Loucy (cell line): ENCODE data around the gene TMEM45A.

Source experiments
- H2AFZ ChIP-seq: fragments of 200-600 bp; sonication (generic); 2 replicates; pipeline ENCODE4 v1.6.0; 2016; ENCODE audit warnings: antibody characterized with exemption, mild to moderate bottlenecking, low read length, moderate library complexity
- H3F3A ChIP-seq: fragments of 200-600 bp; 2 replicates; pipeline ENCODE4 v1.6.0; 2016; ENCODE audit warnings: antibody characterized with exemption, low read depth, mild to moderate bottlenecking
- H3K27me3 ChIP-seq: fragments of 200-600 bp; sonication (generic); 2 replicates; pipeline ENCODE4 v1.6.1; 2014; ENCODE audit warnings: low read length, mild to moderate bottlenecking; ENCODE audit not compliant: insufficient read depth, poor library complexity, severe bottlenecking
- H3K36me3 ChIP-seq: fragments of 200-600 bp; sonication (generic); 2 replicates; pipeline ENCODE4 v1.6.1; 2016; ENCODE audit warnings: low read length; ENCODE audit not compliant: insufficient read depth
- H3K4me1 ChIP-seq: fragments of 200-600 bp; sonication (generic); 2 replicates; pipeline ENCODE4 v1.5.1; 2014; ENCODE audit warnings: low read length, mild to moderate bottlenecking; ENCODE audit not compliant: insufficient read depth, poor library complexity, severe bottlenecking
- H3K4me2 ChIP-seq: fragments of 200-600 bp; sonication (generic); 2 replicates; pipeline ENCODE4 v1.6.0; 2014; ENCODE audit warnings: antibody characterized with exemption, low read length, low read depth, mild to moderate bottlenecking; ENCODE audit not compliant: poor library complexity, severe bottlenecking
- H3K4me3 ChIP-seq: fragments of 200-600 bp; sonication (generic); 2 replicates; pipeline ENCODE4 v1.5.1; 2014; ENCODE audit warnings: low read length, mild to moderate bottlenecking, mixed read lengths; ENCODE audit not compliant: poor library complexity, severe bottlenecking
- H3K79me2 ChIP-seq: fragments of 200-600 bp; sonication (generic); 2 replicates; pipeline ENCODE4 v1.6.1; 2014; ENCODE audit warnings: low read length; ENCODE audit not compliant: insufficient read depth
- H3K9ac ChIP-seq: fragments of 200-600 bp; sonication (generic); 2 replicates; pipeline ENCODE4 v1.6.0; 2014; ENCODE audit warnings: mild to moderate bottlenecking, low read depth, low read length, moderate library complexity; ENCODE audit not compliant: poor library complexity, severe bottlenecking
- H3K9me2 ChIP-seq: fragments of 200-600 bp; sonication (generic); replicated peaks from 2 replicates; pipeline ENCODE4 v1.6.1; 2016; ENCODE audit warnings: low read depth, low read length, mixed read lengths
- H3K9me3 ChIP-seq: fragments of 200-600 bp; sonication (generic); 2 replicates; pipeline ENCODE4 v1.6.1; 2014; ENCODE audit warnings: mild to moderate bottlenecking, antibody characterized with exemption, low read length, low read depth; ENCODE audit not compliant: insufficient read depth
- H4K20me1 ChIP-seq: fragments of 200-600 bp; sonication (generic); 2 replicates; pipeline ENCODE4 v1.6.0; 2014; ENCODE audit warnings: antibody characterized with exemption, low read length, mild to moderate bottlenecking; ENCODE audit not compliant: insufficient read depth, poor library complexity, severe bottlenecking
- EZH2phosphoT487 ChIP-seq: fragments of 200-600 bp; IDR thresholded peaks from 2 replicates; pipeline ENCODE4 v1.6.1; 2018; ENCODE audit warnings: antibody characterized with exemption, mild to moderate bottlenecking, moderate library complexity, borderline replicate concordance
- TF ChIP-seq, protein P1 (sequence below): fragments of 200-600 bp; sonication (generic); conservative IDR thresholded peaks from 2 replicates; pipeline ENCODE4 v1.5.1; 2014; ENCODE audit warnings: mild to moderate bottlenecking, antibody characterized with exemption, low read length

TMEM45A gene

DNA sequence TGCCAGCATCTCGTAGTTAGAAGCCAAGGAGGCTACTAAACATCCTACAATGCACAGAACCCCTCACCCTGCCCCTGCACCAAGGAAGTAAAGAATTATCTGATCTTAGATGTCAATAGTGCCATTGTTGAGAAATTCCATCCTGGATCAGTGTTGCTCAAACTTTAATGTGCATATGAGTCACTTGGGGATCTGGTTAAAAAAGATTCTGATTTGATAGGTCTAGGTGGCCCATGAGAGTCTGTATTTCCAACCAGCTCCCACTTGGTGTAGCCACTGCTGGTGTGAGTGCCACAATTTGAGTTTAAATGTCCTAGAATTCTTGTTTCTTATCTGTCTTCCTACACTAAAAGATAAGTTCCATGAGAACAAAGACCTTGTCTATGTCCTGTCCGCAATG, 43.7 kb downstream of the TMEM45A start:
- Histone ChIP-seq H3K9me3 (no peaks in the 10 kb centered on the region), H3K4me1 (no peaks in the 10 kb centered on the region), H3K36me3 (no peaks in the 10 kb centered on the region), H3K4me3 (no peak overlapping the region), H3F3A (no peaks in the 10 kb centered on the region), H3K27me3 (no peaks in the 10 kb centered on the region), H4K20me1 (no peaks in the 10 kb centered on the region), H3K79me2 (no peaks in the 10 kb centered on the region), H2AFZ (no peak overlapping the region), H3K4me2 (no peak overlapping the region), H3K9me2 (0 out of 2 replicates have a peak, but pooled peaks cover 4% of the 10 kb centered on the region), H3K9ac (no peak overlapping the region)
- TF ChIP-seq EZH2phosphoT487 = no peak
- TF ChIP-seq, protein P1, sequence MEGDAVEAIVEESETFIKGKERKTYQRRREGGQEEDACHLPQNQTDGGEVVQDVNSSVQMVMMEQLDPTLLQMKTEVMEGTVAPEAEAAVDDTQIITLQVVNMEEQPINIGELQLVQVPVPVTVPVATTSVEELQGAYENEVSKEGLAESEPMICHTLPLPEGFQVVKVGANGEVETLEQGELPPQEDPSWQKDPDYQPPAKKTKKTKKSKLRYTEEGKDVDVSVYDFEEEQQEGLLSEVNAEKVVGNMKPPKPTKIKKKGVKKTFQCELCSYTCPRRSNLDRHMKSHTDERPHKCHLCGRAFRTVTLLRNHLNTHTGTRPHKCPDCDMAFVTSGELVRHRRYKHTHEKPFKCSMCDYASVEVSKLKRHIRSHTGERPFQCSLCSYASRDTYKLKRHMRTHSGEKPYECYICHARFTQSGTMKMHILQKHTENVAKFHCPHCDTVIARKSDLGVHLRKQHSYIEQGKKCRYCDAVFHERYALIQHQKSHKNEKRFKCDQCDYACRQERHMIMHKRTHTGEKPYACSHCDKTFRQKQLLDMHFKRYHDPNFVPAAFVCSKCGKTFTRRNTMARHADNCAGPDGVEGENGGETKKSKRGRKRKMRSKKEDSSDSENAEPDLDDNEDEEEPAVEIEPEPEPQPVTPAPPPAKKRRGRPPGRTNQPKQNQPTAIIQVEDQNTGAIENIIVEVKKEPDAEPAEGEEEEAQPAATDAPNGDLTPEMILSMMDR = no peak

DNA sequence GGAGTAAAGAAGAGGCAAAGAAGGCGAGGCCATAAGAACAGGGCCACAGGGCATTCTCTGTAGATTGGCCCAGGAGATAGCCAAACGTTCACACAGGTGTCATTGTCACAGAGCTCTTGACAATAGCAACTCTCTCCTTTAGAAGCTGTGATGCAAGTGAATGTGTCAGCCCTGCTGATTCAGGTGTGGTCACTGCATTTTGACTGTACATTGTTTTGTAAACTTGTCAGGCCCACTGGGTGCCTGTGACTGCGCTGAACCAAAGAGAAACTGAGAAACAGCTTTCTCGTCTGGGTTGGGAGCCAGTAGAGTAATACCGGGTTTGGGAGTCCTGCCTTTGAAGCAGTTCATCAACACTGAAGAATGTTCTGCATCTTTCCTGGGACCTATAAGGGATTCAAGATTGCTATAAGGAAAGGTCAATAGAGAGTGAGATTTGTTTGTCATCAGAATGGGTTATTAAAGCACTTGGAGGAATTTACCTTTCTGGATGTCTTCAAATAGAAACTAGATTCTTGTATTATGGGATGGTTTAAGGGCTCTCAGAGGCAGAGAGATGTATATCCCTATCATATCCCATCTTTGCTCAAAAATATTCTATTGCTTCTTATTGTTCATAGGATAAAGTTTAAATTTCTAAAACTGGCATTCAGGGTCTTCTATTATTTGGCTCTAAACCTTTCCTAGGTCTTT, 45.4 kb downstream of the TMEM45A start:
- no peaks in the 10 kb centered on the region for H3K36me3 ChIP-seq
- H3K9me2 ChIP-seq = 0 out of 2 replicates have a peak, but pooled peaks cover 4% of the 10 kb centered on the region
- H4K20me1 ChIP-seq = no peaks in the 10 kb centered on the region
- no peak overlapping the region for H2AFZ ChIP-seq
- no peak overlapping the region for H3K4me3 ChIP-seq
- H3F3A ChIP-seq = no peaks in the 10 kb centered on the region
- H3K79me2 ChIP-seq = no peaks in the 10 kb centered on the region
- no peaks in the 10 kb centered on the region for H3K9me3 ChIP-seq
- no peak overlapping the region for H3K4me2 ChIP-seq
- H3K27me3 ChIP-seq = no peaks in the 10 kb centered on the region
- H3K9ac ChIP-seq = no peak overlapping the region
- TF ChIP-seq EZH2phosphoT487 = no peak
- TF ChIP-seq, protein P1 = no peak
- H3K4me1 ChIP-seq = no peaks in the 10 kb centered on the region

DNA sequence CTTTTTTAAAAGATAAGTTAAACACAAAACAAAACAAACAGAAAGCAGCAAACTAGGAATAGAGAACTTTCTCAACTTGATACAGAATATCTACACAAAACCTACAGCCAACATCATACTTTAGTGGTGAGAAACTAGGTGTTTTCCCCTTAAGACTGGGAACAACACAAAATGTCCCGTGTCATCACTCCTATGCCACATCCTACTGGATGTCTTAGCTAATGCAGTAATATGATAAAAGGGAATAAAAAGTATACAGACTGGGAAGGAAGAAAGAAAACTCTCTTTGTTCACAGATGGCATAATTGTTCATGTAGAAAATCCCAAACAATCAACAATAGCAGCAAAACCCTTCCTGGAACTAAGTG, 45.9 kb downstream of the TMEM45A start:
- Histone ChIP-seq H3K9me2 (0 out of 2 replicates have a peak, but pooled peaks cover 4% of the 10 kb centered on the region), H3K9me3 (no peaks in the 10 kb centered on the region), H3K9ac (no peak overlapping the region), H3K79me2 (no peaks in the 10 kb centered on the region), H4K20me1 (no peaks in the 10 kb centered on the region), H3K4me1 (no peaks in the 10 kb centered on the region), H3K36me3 (no peaks in the 10 kb centered on the region), H3K4me2 (no peak overlapping the region), H2AFZ (no peak overlapping the region), H3K27me3 (no peaks in the 10 kb centered on the region), H3K4me3 (no peak overlapping the region), H3F3A (no peaks in the 10 kb centered on the region)
- no peak for TF ChIP-seq EZH2phosphoT487
- TF ChIP-seq, protein P1 = no peak
